Aorta (tissue), 5 donors: ENCODE data around the gene ADAMTS16. TPM values are rescaled to one million over a fixed set of nuclear protein-coding genes. Genes with fewer than 3 reads are reported as not detected.

Experiments
- ATAC-seq: fragments of 200-7000 bp; cut with Tn5 transposase; one replicate; pipeline ENCODE4 v1.9.1; 2022; ENCODE audit warnings: moderate library complexity; ENCODE audit not compliant: low FRiP score
- DNase-seq, 2 donors: peaks; one replicate each; pipeline ENCODE4 v3.0.0-alpha.2; 2020
- H3K27ac ChIP-seq, 2 donors: one replicate each; pipeline ENCODE4 v1.5.1; 2013; ENCODE audit warnings: low read length in 2 of 2, mild to moderate bottlenecking in 2 of 2, moderate library complexity in 2 of 2, control low read depth in 1 of 2, inconsistent platforms in 1 of 2, low read depth in 1 of 2
- H3K27me3 ChIP-seq, 2 donors: one replicate each; pipeline ENCODE4 v1.6.1; 2013; ENCODE audit warnings: control low read depth in 1 of 2, low read length in 1 of 2, mild to moderate bottlenecking in 1 of 2, moderate library complexity in 1 of 2; ENCODE audit not compliant: insufficient read depth in 2 of 2, control insufficient read depth in 1 of 2
- H3K36me3 ChIP-seq, 2 donors: one replicate each; pipeline ENCODE4 v1.6.1; 2013; ENCODE audit warnings: control low read depth in 1 of 2, low read length in 1 of 2, mild to moderate bottlenecking in 1 of 2; ENCODE audit not compliant: insufficient read depth in 2 of 2, control insufficient read depth in 1 of 2
- H3K4me1 ChIP-seq, 2 donors: one replicate each; pipeline ENCODE4 v1.6.1; 2013; ENCODE audit warnings: low read length in 2 of 2, control low read depth in 1 of 2, mild to moderate bottlenecking in 1 of 2, moderate library complexity in 1 of 2; ENCODE audit not compliant: insufficient read depth in 2 of 2, control insufficient read depth in 1 of 2
- H3K4me3 ChIP-seq, 2 donors: one replicate each; pipeline ENCODE4 v1.5.1; 2013; ENCODE audit warnings: low read length in 2 of 2, control low read depth in 1 of 2, mild to moderate bottlenecking in 1 of 2
- H3K9me3 ChIP-seq: one replicate; pipeline ENCODE4 v1.6.1; 2013; ENCODE audit warnings: mild to moderate bottlenecking, low read length; ENCODE audit not compliant: control insufficient read depth
- WGBS, 2 donors: extraction: QIAGEN DNeasy Blood & Tissue Kit; methylation state at CpG; one replicate each; pipeline ENCODE4 v1.1.7; 2013; 5-methylcytosine and 5-hydroxymethylcytosine counted together
- intact Hi-C, 2 donors: fragments of 100-400 bp; cut with DNase I; formaldehyde crosslinking; loops; one replicate each; pipeline versions ENCODE4 v1.14.2 to v1.15.0; 2022
- polyA plus RNA-seq, 2 donors: library from polyadenylated mRNA; stranded (reverse); fragments of 200-250 nt; gene quantifications; one replicate each; pipeline ENCODE4 v1.2.3, GENCODE V29; 2013
- total RNA-seq, 2 donors: library from RNA; stranded (reverse); fragmentation: NEBNext Ultra II Directional; extraction: Animal tissue kit (Norgen Biotek cat#: 25700); gene quantifications; one replicate each; pipeline ENCODE4 v1.2.1, GENCODE V29; 2021
- donor health status: healthy with polysubstance abuse.
- donor health status: Bipolar disorder and iron deficiency.
- donor health status: DM: no; HTN: no; CAD: no.
- donor health status: DM: no; HTN: no; CAD: no.
- donor health status: DM: yes; HTN: yes; CAD: no.

Gene ADAMTS16
- total and polyA plus RNA-seq, 4 donors, result 0.10 to 0.81 TPM; not detected in 2

DNA sequence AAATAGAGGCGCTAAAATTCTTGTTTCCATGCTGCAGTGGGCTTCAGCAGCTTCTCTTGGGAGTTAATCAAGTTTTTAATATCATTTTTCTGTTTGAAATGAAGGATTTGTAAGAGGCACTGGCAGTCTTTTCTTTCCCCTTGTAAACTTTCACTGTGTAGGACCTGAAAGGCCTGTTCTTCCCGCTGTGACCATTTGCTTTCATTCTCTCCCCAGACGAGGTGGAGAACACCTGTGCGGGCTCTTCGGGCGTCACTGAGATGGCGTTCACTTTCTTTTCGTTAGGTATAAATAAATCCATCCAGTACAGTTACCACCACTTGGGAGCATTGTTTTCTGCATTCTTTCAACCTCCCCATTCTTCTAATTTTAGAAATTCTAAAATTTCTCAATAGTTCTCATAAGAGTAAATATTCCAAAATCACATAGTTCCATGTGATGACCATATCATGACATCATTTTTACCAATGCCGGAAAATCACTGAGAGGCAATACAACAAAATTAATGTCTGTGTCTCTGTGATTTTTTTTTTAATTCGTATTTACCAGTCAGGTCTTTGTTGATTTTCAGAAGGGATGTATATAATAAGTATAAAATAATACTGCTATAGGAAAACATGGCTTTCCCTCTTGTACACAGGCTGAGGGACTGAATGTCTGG lies 150.7 kb downstream of the ADAMTS16 start:
- H3K4me3 ChIP-seq, result no peak overlapping the region
- intact Hi-C loops, result no loop called here
- no peaks in the 10 kb centered on the region for H3K4me1 ChIP-seq
- no peaks in the 10 kb centered on the region for H3K36me3 ChIP-seq
- DNase-seq, result no peak
- no peak for ATAC-seq
- H3K27me3 ChIP-seq, result no peaks in the 10 kb centered on the region
- peaks cover 3% of the 10 kb centered on the region for H3K9me3 ChIP-seq
- 80 to 82% methylated on average over 10 of the region's 10 CpGs for WGBS, 2 donors
- H3K27ac ChIP-seq, result no peak overlapping the region

- WGBS, 2 donors, result 77 to 80% methylated on average over 7 of the region's 7 CpGs
Measured at GRCh38 chr5:5291357-5291756, 151.2 kb downstream of the ADAMTS16 start.

DNA sequence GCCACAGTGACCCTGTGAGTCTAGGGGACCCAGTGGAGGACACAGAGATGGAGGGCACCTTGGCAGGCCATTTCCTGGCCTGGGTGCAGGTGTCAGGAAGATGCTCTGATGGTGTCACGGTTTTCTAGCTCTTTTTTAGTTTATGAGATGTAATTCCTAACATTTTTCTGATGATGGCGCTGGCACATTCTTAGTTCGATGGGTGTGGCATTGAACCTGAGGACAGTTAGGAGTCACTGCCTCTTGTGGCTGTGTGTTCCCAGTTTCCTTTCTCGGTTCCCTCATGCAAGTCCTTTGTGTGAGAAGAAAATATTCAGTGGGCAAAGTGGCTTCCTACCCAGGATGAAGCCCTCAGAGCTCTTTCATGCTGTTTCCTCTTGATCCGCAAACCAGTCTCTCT lies 152.9 kb downstream of the ADAMTS16 start:
- Histone ChIP-seq H3K36me3 (no peaks in the 10 kb centered on the region), H3K4me1 (no peaks in the 10 kb centered on the region), H3K27me3 (no peaks in the 10 kb centered on the region), H3K4me3 (no peak overlapping the region), H3K9me3 (peaks cover 3% of the 10 kb centered on the region), H3K27ac (no peak overlapping the region)
- DNase-seq (no peak), ATAC-seq (no peak)
- intact Hi-C loops, result no loop called here
- 77 to 83% methylated on average over 5 of the region's 5 CpGs for WGBS, 2 donors

More at GRCh38 chr5:5291357-5291756, 151.2 kb downstream of the ADAMTS16 start:
- no peak overlapping the region for H3K27ac ChIP-seq
- ATAC-seq (no peak), DNase-seq (no peak)
- no peaks in the 10 kb centered on the region for H3K4me1 ChIP-seq
- no peaks in the 10 kb centered on the region for H3K27me3 ChIP-seq
- intact Hi-C loops, result no loop called here
- no peak overlapping the region for H3K4me3 ChIP-seq
- H3K36me3 ChIP-seq, result no peaks in the 10 kb centered on the region
- H3K9me3 ChIP-seq, result peaks cover 5% of the 10 kb centered on the region

DNA sequence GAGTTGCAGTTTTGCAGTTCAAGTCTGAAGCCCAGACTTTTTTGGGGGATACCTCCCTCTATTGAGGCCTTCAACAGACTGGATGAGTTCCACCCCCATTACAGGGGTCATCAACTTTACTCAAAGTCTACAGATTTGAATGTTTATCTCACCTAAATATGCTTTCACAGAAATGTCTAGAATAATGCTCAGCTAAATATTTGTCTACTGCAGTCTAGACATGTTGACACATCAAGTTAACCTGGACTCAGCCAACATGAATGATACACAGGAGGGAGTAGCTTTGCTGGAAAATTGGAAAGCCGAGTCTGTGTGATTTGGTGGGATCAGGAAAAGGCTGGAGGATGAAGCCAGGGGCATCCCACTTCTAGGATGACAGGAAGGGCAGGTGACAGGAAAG lies 154.3 kb downstream of the ADAMTS16 start:
- ATAC-seq, result no peak
- WGBS, 2 donors, result 92 to 98% methylated on average over 1 of the region's 1 CpG
- intact Hi-C loops, result no loop called here
- Histone ChIP-seq H3K27me3 (no peaks in the 10 kb centered on the region), H3K4me1 (no peaks in the 10 kb centered on the region), H3K36me3 (no peaks in the 10 kb centered on the region), H3K27ac (no peak overlapping the region), H3K9me3 (peaks cover 3% of the 10 kb centered on the region), H3K4me3 (no peak overlapping the region)
- DNase-seq, result no peak

DNA sequence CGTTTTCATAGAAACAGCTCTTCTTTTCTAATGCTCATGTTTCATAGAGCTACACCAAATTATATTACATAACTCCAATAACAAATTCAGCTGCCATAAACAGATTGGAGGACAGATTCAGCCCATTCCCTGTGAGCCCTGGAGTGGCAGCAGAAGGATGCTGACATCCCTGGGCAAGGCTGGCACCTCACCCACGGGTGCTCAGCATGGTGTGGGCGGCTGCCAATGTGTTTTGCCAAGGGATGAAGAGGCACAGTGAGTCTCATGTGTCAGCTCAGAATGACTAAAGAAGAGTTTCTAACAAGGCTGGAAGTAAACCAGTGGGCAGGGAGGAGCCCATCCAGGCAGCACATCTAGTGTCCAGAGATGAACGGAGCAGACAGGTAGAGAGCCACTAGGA lies 155.2 kb downstream of the ADAMTS16 start:
- ATAC-seq (no peak), DNase-seq (no peak)
- Histone ChIP-seq H3K9me3 (peaks cover 3% of the 10 kb centered on the region), H3K4me3 (no peak overlapping the region), H3K27ac (no peak overlapping the region), H3K36me3 (no peaks in the 10 kb centered on the region), H3K27me3 (no peaks in the 10 kb centered on the region), H3K4me1 (no peaks in the 10 kb centered on the region)
- intact Hi-C loops, result no loop called here
- WGBS, 2 donors, result 78 to 80% methylated on average over 4 of the region's 4 CpGs

GRCh38 chr5:5296051-5296450 lies 155.9 kb downstream of the ADAMTS16 start:
- intact Hi-C loops, result no loop called here
- H3K4me1 ChIP-seq, result no peaks in the 10 kb centered on the region
- no peaks in the 10 kb centered on the region for H3K27me3 ChIP-seq
- H3K36me3 ChIP-seq, result no peaks in the 10 kb centered on the region
- no peak overlapping the region for H3K4me3 ChIP-seq
- H3K27ac ChIP-seq, result no peak overlapping the region
- DNase-seq (no peak), ATAC-seq (no peak)
- 95 to 97% methylated on average over 6 of the region's 6 CpGs for WGBS, 2 donors
- peaks cover 3% of the 10 kb centered on the region for H3K9me3 ChIP-seq

GRCh38 chr5:5297432-5298067 lies 157.4 kb downstream of the ADAMTS16 start:
- no peaks in the 10 kb centered on the region for H3K36me3 ChIP-seq
- H3K27ac ChIP-seq, result no peak overlapping the region
- no peaks in the 10 kb centered on the region for H3K4me1 ChIP-seq
- intact Hi-C loops, result no loop called here
- WGBS, 2 donors, result 38% methylated on average over 9 of the region's 9 CpGs
- DNase-seq, result no peak
- H3K27me3 ChIP-seq, result no peaks in the 10 kb centered on the region
- peaks cover 4% of the 10 kb centered on the region for H3K9me3 ChIP-seq
- no peak for ATAC-seq
- no peak overlapping the region for H3K4me3 ChIP-seq

DNA sequence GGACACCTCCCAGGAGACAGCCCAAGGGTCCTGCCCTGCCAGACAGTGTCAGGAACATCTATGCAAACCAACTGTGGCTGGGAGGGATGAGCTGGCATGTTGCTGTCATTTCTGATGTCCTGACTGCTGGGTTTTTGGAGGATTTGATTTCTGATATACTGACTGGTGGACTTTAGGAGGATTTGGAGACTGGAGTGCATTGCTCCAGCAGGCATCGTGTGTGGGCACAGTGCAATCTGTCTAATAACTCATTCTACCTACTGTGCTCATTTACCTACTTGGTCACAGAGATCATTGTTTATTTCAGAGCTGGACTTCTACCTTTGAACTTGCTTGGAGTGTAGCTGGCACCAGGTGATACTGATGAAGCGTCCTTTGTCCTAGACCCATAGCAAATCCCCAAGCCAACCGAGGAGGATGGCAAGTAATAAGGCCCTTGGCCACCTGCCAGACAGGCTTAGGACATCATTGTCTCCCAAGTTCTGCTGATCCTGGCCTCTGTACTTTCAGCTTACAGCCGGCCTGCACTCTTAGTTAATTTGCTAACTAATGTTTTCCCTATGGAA lies 158.0 kb downstream of the ADAMTS16 start:
- no peak for DNase-seq
- H3K4me1 ChIP-seq, result no peaks in the 10 kb centered on the region
- peaks cover 4% of the 10 kb centered on the region for H3K9me3 ChIP-seq

More for the DNA sequence above, 158.0 kb downstream of the ADAMTS16 start:
- no peak overlapping the region for H3K4me3 ChIP-seq
- no peak for ATAC-seq
- 70 to 78% methylated on average over 4 of the region's 4 CpGs for WGBS, 2 donors
- H3K27ac ChIP-seq, result no peak overlapping the region
- intact Hi-C loops, result no loop called here
- no peaks in the 10 kb centered on the region for H3K36me3 ChIP-seq
- H3K27me3 ChIP-seq, result no peaks in the 10 kb centered on the region
